Stimulated activated CD8-positive, alpha-beta memory T cell treated with anti-CD3 and anti-CD28 coated beads, Interleukin-7, amount 100 ng/mL, for 48 hours (primary cell): ENCODE results near the gene RIMBP2.
"Not testable (repeated sequence)": the region's sequence is repeated elsewhere in the genome, so short reads cannot be mapped to it uniquely, and the experiment has no call there.

ENCODE experiments used
- DNase-seq, 2 donors: peaks; one replicate each; pipeline ENCODE4 v3.0.0-alpha.2; 2020; ENCODE audit warnings: low read depth in 1 of 2; ENCODE audit errors: extremely low read depth in 1 of 2

Gene RIMBP2, protein sequence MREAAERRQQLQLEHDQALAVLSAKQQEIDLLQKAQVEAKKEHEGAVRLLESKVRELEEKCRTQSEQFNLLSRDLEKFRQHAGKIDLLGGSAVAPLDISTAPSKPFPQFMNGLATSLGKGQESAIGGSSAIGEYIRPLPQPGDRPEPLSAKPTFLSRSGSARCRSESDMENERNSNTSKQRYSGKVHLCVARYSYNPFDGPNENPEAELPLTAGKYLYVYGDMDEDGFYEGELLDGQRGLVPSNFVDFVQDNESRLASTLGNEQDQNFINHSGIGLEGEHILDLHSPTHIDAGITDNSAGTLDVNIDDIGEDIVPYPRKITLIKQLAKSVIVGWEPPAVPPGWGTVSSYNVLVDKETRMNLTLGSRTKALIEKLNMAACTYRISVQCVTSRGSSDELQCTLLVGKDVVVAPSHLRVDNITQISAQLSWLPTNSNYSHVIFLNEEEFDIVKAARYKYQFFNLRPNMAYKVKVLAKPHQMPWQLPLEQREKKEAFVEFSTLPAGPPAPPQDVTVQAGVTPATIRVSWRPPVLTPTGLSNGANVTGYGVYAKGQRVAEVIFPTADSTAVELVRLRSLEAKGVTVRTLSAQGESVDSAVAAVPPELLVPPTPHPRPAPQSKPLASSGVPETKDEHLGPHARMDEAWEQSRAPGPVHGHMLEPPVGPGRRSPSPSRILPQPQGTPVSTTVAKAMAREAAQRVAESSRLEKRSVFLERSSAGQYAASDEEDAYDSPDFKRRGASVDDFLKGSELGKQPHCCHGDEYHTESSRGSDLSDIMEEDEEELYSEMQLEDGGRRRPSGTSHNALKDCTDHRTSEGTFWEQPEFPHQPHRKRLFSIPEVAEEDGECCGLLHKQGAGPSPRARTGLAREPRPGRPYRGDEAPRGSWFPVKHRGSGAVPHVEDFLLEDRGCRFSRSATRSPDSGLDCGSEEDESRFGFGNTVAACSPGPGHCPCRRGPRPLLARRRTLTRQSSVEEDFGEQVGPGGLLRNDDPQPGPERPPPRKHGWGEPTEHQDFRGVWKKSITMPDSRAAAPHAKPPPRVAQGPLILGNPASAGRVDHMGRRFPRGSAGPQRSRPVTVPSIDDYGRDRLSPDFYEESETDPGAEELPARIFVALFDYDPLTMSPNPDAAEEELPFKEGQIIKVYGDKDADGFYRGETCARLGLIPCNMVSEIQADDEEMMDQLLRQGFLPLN (N-terminal part only)

DNA sequence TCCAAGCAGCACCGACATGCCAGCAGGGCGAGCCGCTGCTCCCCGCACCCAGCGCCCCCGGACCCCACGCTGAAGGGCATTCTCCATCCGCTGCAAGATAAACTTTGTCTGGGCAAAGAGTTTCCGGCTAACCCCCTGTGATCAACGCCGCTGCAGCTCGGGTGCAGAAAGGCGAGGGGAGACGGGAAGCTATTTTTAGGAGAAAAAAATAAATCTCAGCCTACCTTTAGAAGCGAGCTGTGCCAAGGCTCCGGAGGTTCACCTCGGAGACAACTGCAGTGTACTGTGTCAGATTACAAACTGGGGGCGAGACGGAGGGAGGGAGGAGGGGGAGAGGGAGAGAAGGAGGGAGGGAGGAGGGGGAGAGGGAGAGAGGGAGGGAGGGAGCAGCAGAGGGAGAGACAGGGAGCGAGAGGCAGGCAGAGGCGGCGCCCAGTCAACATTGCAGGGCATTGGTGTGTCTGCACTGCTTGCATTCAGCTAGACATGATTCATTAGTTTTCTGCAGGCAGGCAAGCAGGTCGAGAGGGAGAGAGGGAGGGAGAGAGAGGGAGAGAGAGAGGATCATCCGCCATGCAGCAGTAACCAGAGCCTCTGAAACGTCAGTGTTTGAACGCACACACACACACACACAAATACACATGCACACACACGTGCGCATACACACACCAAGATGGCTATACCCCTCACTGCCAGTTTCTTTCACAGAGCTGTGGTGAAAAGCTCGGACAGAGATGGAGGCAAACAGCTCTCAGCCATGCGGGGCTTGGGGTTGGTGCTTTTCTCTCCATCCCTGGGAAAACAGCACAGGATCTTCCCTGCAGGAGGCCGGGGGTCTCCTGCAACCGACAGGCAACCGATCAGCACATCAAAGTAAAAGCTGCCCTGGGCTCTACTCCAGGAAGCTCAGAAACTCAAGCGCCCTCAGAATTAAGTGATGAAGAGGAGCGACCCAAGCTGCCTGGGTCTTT, at the start of gene RIMBP2:
RIMBP2 (minus strand) TSS at position 302 of the 971 bp plus-strand sequence. CDS start 237,286 bp downstream, outside the sequence.
- no peak for DNase-seq

DNA sequence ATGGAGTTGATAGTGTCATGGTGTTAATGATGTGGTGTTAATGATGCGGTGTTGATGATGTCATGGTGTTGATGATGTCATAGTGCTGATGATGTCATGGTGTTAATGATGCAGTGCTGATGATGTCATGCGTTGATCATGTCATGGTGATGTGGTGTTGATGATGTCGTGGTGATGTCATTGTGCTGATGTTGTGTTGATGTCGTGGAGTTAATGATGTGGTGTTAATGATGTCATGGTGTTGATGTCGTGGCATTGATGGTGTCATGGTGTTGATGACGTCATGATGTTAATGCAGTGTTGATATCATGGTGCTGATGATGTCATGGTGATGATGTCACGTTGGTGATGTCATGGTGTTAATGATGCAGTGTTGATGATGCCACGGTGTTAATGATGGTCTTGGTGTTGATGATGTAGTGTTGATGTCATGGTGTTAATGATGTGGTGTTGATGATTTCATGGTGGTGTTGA, 49.1 kb upstream of the RIMBP2 start:
- no peak for DNase-seq

DNA sequence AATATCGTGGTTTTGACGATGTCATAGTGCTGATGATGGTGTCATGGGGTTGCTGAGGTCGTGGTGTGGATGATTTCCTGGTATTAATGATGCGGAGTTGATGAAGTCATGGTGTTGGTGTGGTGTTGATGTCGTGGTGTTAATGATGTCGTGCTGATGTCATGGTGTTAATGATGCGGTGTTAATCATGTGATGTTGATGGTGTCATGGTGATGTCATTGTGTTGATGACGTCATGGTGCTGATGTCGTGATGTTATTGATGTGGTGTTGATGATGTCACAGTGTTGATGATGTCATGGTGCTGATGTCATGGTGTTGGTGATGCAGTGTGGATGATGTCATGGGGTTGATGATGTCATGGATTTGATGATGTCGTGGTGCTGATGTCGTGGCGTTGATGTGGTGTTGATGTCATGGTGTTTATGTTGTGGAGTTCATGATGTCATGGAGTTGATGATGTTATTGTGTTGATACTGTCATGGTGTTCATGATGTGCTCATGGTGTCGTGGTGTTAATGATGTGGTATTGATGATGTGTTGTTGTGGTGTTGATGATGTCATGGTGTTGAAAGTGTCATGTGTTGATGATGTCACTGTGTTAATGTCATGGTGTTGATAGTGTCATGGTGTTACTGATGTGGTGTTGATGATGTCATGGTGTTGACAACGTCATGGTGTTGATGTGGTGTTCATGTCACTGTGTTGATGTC, 48.5 kb upstream of the RIMBP2 start:
- no peak for DNase-seq

DNA sequence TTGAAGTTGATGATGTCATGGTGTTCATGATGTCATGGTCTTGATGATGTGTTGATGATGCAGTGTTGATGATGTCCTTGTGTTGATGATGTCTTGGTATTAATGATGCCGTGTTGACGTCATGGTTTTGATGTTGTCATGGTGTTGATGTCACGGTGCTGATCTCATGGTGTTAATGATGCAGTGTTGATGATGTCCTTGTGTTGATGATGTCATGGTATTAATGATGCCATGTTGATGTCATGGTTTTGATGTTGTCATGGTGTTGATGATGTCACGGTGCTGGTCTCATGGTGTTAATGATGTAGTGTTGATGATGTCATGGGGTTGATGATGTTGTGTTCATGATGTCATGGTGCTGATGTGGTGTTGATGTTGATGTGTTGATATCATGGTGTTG, 48.0 kb upstream of the RIMBP2 start:
- DNase-seq = no peak

DNA sequence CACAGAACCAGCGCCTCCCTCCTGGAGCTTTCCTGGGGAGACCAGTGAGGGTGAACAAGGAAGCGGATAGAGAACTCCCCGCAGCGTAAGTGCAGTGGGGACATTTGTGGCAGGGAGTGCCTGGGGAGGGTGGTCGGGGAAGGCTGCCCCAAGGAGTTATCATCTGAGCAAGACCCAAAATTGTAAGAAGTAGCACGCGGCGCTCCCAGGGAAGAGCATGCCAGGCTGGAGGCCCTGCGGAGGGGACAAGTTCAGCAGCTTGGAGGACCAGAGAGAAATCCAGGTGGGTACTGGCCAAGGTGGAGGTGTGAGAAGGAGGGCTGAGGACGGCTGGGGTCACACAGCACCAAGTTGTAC, 46.2 kb upstream of the RIMBP2 start:
- no peak for DNase-seq

DNA sequence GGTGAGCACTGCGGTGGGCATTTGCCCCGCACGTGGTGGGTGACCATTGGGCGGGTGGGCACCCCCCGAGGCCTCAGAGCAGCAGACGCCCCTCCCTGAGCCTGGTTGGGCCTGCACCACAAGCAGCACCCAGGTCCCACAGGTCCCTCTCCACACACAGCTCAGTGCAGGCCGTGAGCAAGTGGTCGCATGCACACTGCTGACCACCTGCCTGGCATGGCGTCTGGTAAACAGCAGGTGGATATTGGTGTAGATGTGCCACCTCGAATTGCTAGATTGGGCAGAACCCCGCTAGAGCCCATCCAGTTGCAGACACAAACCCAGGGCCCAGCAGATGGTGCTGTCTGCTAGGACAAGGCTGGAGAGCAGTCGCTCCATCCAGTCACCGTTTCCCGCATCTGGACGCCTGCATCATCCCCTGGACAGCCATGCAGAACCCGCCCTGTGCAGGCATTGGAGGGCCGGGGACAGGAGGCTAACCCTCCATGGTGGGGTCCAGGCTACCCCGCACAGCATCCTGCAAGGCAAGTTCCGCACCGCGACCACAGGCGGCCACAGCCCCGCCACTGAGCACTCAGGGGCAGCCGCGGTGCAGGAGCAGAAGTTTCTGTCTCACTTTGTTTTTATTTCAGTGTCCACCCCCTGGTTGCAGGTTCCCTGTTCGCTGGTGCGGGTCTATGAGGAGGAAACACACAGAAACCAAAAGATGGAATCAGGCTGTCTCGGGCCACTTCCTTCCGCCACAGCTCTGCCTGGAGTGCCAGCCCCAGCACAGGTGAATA, 45.6 kb upstream of the RIMBP2 start:
- DNase-seq = peak in 1 of 2 donors; percentile 45

DNA sequence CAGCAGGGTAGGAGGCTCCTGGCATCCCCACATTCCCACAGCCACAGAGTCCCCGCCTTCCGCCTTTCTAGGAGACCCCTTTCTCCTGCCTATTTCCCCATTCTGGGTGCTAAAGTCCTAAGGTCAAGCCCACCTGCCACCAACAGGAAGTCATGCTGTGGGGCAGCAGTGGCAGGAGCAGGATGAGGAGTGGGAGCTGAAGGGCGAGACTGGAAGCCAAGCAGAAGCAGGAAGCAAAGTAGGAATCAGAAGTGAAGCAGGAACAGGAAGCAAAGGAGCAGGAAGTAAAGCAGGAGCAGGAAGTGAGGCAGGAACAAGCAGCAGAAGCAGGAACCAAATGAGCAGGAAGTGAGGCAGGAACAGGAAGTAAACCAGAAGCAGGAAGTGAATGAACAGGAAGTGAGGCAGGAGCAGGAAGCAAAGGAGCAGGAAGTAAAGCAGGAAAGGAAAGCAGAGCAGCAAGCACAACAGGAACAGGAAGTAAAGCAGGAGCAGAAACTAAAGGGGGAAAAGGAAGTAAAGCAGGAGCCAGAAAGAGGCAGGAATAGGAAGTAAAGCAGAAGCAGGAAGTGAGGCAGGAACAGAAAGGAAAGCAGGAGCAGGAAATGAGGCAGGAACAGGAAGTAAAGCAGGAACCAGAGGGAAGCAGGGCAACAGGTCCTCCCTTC, 38.3 kb upstream of the RIMBP2 start:
- DNase-seq = no peak

DNA sequence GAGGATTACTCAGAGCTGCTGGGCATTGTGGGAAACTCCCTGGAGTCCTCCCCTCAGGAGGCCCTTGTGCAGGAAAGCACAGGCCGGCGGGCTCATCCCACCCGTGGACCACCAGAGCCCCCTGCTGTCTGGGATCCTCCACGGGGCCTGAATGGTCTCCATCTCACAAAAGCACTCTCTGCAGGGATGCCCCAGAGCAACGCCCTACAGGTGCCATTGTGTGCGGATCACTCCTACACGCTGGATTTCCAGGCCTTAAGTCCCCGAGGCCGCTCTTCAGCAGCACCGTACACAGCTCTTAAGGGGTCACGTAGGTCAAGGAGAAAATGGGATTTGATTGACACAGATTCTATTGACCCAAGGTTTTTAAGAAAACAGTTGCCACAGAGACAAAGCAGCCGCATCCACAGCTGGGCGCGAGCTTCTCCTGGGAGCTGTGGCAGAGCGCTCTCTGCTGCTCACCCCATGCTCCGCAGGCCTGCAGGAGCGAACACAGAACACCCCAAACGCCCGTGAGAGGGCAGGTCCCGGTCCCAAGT, 36.7 kb upstream of the RIMBP2 start:
- no peak for DNase-seq

DNA sequence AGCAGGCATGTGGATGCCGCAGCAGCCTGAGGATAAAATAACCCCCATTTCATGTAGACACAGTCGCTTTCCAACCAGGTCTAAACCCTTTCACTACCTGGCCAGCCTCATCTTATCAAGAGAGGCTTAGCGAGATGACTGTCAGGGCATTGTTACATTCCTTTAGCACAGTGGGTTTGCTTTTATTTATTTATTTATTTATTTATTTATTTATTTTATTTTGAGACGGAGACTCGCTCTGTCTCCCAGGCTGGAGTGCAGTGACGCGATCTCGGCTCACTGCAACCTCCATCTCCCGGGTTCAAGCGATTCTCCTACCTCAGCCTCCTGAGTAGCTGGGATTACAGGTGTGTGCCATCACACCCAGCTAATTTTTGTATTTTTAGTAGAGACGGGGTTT, 35.9 kb upstream of the RIMBP2 start:
- not testable (repeated sequence) for DNase-seq

DNA sequence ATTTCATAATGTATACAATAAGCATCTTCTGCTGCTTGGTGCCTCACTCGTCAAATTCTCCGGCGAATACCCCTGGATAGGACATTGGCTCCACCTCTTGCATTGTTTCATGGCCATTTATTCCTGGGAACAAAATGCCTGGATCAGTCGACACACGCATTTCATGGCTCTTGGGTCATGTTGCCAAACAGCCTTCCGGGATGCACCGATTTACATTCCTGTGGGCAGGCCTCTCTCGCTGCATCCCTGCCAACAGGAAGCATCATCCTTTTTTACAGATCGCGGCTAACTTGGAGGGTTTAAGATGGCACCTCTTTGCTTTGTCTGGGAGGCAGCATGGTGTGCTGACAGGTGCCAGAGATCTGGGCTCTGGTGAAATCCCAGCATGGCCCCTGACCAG, 32.7 kb upstream of the RIMBP2 start:
- no peak for DNase-seq

DNA sequence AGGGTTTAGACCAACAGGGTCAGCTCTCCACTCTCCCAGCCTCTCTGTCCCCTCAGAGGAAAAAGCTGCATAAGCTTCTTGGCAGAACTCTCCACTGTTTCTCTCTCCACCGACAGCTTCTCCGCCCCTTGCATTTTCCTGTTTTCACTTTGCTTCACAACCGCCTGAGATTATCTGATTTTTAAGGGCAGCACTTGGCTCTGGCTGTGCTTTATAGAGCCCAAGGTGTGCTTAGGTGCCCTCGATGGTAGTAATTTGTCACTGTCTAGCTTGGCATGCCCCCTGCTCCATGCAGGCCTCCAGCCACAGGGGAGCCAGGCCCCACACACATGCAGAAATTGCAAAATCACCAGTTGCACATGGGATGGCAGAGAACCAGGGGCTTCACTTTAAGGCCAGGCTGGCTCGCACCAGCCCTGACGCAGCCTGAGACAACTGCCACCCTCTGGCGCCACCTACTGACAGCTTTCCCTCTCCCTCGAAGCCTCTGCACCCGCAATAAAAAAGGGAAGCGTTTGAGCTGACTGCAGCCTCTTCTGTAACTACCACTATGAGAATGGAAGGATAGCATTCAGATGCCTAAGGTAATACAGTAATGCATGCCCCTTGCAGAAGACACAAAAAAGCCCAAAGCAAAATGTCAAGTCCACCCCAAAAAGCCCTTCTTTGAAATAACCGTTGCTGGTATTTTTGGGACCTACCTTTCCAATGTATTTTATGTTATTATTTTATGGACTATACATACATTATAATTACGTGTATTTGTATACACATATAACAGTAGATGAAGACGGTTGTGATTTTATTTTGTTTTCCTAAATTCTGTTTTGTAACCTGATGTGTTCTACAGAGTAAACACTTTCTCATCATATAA, 32.0 kb upstream of the RIMBP2 start:
- peak; percentile 37 to 55 for DNase-seq

DNA sequence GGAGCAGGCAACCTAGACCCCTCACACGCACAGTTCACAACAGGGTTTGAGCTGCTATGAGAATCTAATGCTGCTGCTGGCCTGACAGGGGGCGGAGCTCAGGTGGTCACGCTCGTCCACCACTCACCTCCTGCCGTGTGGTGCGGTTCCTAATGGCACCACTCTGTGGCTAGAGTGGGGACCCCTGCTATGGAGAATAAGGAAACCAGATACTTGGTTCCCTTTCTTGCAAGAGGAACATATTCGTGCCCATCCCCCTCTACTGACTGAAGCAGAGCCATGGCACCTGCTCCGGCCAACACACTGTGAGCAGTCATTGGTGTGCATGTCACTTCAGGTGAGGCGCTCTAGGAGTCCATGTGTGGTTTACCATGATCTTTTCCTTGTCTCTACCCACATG, 30.4 kb upstream of the RIMBP2 start:
- DNase-seq = no peak

DNA sequence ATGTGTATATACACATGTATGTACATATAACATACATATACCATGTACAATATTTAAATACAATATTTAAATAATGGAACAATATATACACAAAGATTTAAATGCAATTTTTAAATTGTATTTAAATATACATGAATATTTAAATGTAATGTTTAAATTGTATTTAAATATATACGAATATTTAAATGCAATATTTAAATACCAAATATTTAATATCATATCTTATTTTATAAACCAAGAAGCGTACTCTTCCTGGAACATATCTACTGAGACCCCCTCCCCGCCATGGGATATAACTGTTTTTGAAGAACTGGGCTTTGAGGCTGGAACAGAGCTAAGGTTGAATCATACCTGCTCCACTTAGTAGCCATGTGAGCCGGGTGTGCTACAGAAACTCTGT, 29.8 kb upstream of the RIMBP2 start:
- DNase-seq = no peak

DNA sequence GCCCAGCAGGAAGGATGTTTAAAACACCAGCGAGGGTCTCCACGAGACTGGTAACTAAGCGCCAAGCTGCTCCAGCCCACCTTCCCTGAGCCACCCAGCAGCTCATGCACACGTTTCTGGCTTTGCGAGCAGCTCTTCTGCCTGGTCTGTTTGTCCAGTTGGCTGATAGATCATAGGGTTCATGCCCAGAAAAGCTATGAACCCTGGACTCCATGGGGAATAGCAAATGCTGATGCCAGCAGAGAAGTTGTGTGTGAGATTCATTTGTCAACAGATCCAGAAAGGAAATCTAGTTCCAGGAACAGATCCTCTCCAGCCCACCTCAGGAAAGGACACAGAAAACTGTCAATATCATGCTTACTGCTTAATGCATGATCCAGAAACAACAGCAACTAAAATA, 28.2 kb upstream of the RIMBP2 start:
- no peak for DNase-seq

DNA sequence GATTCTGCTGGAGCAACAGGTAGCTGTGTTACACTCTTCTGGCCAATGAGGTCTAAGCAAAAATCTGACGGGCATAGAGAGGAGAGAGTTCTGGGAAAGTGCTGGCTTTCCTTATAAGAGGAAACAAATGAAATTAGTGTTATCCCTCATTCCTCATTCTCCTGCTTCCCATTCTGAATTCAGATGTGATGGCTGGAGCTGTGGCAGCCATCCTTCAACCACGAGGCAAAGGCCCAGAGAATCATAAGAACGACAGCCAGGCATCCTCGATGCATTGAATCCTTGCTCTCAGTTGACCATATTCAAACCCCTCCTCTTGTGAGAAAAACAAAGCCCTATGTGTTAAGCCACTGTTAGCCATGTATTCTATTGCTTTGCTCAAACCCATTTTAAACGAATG, 27.5 kb upstream of the RIMBP2 start:
- DNase-seq = no peak

DNA sequence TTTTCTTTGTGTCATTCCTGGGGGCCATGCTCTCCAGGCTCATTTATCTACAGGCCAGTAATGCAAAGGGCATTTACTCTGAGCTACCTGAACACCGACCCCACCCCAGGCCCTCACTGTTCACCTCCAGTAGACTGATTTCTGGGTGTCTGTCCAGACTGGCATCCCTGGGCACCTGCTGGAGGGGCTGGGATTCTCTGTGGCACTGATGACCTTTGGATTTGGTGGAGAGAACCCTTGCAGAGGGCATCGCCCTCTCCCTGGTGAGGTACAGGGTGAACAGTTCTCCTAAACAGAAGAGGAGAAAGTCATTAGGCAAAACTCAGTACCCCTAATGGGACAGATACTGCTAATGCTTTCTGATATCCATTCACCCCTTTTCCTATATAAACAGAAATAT, 27.1 kb upstream of the RIMBP2 start:
- DNase-seq = no peak

DNA sequence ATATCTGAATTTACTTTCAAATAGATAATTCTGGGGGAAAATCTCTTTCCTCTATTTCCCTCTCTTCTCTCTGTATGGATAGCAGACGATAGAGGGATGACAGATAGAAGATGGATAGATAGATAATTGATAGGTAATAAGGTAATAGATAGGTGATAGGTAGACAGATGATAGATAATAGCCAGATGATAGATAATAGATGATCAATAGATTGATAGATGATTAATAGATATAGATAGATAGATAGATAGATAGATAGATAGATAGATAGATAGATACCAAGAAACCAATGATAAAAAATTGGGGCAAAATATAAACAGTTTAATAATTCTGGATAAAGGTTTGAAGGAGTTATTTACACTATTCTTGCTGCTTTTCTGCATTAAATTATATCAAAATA, 26.6 kb upstream of the RIMBP2 start:
- no peak for DNase-seq
